ENCODE results near the gene CPEB3.
"Not testable (repeated sequence)": the region's sequence is repeated elsewhere in the genome, so short reads cannot be mapped to it uniquely, and the experiment has no call there.

Gene CPEB3

GRCh38 chr10:92031580-92031979 is 259.3 kb downstream of the CPEB3 start:
- no peaks in the 10 kb centered on the region for H3K9me3 ChIP-seq (ENCODE audit: control insufficient read depth, insufficient read depth, low read depth, low read length)
- no peak overlapping the region for H3K9ac ChIP-seq (ENCODE audit: low read length)
- peaks cover 16% of the 10 kb centered on the region for H3K4me1 ChIP-seq (ENCODE audit: control insufficient read depth, insufficient read depth, low read length)
- no peak overlapping the region for H3K4me3 ChIP-seq (ENCODE audit: low read depth, low read length)
- H3K36me3 ChIP-seq (ENCODE audit: control insufficient read depth, insufficient read depth, low read length) = peaks cover 46% of the 10 kb centered on the region
- H3K27ac ChIP-seq (ENCODE audit: low read depth, low read length) = no peak overlapping the region
- no peaks in the 10 kb centered on the region for H3K27me3 ChIP-seq (ENCODE audit: control insufficient read depth, insufficient read depth, low read length)

- H3K27ac ChIP-seq (ENCODE audit: low read depth, low read length) = no peak overlapping the region
- H3K36me3 ChIP-seq (ENCODE audit: control insufficient read depth, insufficient read depth, low read length) = peaks cover 83% of the 10 kb centered on the region
- H3K9ac ChIP-seq (ENCODE audit: low read length) = no peak overlapping the region
- H3K9me3 ChIP-seq (ENCODE audit: control insufficient read depth, insufficient read depth, low read depth, low read length) = no peaks in the 10 kb centered on the region
- H3K27me3 ChIP-seq (ENCODE audit: control insufficient read depth, insufficient read depth, low read length) = no peaks in the 10 kb centered on the region
- no peak overlapping the region for H3K4me3 ChIP-seq (ENCODE audit: low read depth, low read length)
- H3K4me1 ChIP-seq (ENCODE audit: control insufficient read depth, insufficient read depth, low read length) = peaks cover under 1% of the 10 kb centered on the region
Measured at GRCh38 chr10:92027141-92027540, 263.7 kb downstream of the CPEB3 start.

GRCh38 chr10:92025340-92025739 is 265.5 kb downstream of the CPEB3 start:
- H3K27ac ChIP-seq (ENCODE audit: low read depth, low read length); H3K27me3 ChIP-seq (ENCODE audit: control insufficient read depth, insufficient read depth, low read length); H3K4me1 ChIP-seq (ENCODE audit: control insufficient read depth, insufficient read depth, low read length); H3K9ac ChIP-seq (ENCODE audit: low read length); H3K9me3 ChIP-seq (ENCODE audit: control insufficient read depth, insufficient read depth, low read depth, low read length); H3K4me3 ChIP-seq (ENCODE audit: low read depth, low read length): not testable (repeated sequence)
- peaks cover 82% of the 10 kb centered on the region for H3K36me3 ChIP-seq (ENCODE audit: control insufficient read depth, insufficient read depth, low read length)

- H3K27me3 ChIP-seq (ENCODE audit: control insufficient read depth, insufficient read depth, low read length) = no peaks in the 10 kb centered on the region
- no peak overlapping the region for H3K27ac ChIP-seq (ENCODE audit: low read depth, low read length)
- H3K4me1 ChIP-seq (ENCODE audit: control insufficient read depth, insufficient read depth, low read length) = no peaks in the 10 kb centered on the region
- peaks cover 82% of the 10 kb centered on the region for H3K36me3 ChIP-seq (ENCODE audit: control insufficient read depth, insufficient read depth, low read length)
- no peak overlapping the region for H3K4me3 ChIP-seq (ENCODE audit: low read depth, low read length)
- H3K9me3 ChIP-seq (ENCODE audit: control insufficient read depth, insufficient read depth, low read depth, low read length) = no peaks in the 10 kb centered on the region
- no peak overlapping the region for H3K9ac ChIP-seq (ENCODE audit: low read length)
Measured at GRCh38 chr10:92024700-92025099, 266.2 kb downstream of the CPEB3 start.

GRCh38 chr10:92014620-92015019 is 276.3 kb downstream of the CPEB3 start:
- Histone ChIP-seq H3K4me3 (ENCODE audit: low read depth, low read length) (no peak overlapping the region), H3K27me3 (ENCODE audit: control insufficient read depth, insufficient read depth, low read length) (no peaks in the 10 kb centered on the region), H3K4me1 (ENCODE audit: control insufficient read depth, insufficient read depth, low read length) (no peaks in the 10 kb centered on the region), H3K9me3 (ENCODE audit: control insufficient read depth, insufficient read depth, low read depth, low read length) (no peaks in the 10 kb centered on the region), H3K9ac (ENCODE audit: low read length) (no peak overlapping the region), H3K36me3 (ENCODE audit: control insufficient read depth, insufficient read depth, low read length) (peaks cover 78% of the 10 kb centered on the region), H3K27ac (ENCODE audit: low read depth, low read length) (no peak overlapping the region)

GRCh38 chr10:92011560-92012214 is 279.2 kb downstream of the CPEB3 start:
- Histone ChIP-seq H3K36me3 (ENCODE audit: control insufficient read depth, insufficient read depth, low read length) (peaks cover 78% of the 10 kb centered on the region), H3K27ac (ENCODE audit: low read depth, low read length) (no peak overlapping the region), H3K9ac (ENCODE audit: low read length) (no peak overlapping the region), H3K4me1 (ENCODE audit: control insufficient read depth, insufficient read depth, low read length) (no peaks in the 10 kb centered on the region), H3K27me3 (ENCODE audit: control insufficient read depth, insufficient read depth, low read length) (no peaks in the 10 kb centered on the region), H3K9me3 (ENCODE audit: control insufficient read depth, insufficient read depth, low read depth, low read length) (no peaks in the 10 kb centered on the region), H3K4me3 (ENCODE audit: low read depth, low read length) (no peak overlapping the region)

GRCh38 chr10:92010047-92010735 is 280.7 kb downstream of the CPEB3 start:
- H3K27ac ChIP-seq (ENCODE audit: low read depth, low read length) = no peak overlapping the region
- H3K4me1 ChIP-seq (ENCODE audit: control insufficient read depth, insufficient read depth, low read length) = no peaks in the 10 kb centered on the region
- no peaks in the 10 kb centered on the region for H3K9me3 ChIP-seq (ENCODE audit: control insufficient read depth, insufficient read depth, low read depth, low read length)
- H3K4me3 ChIP-seq (ENCODE audit: low read depth, low read length) = no peak overlapping the region
- H3K27me3 ChIP-seq (ENCODE audit: control insufficient read depth, insufficient read depth, low read length) = no peaks in the 10 kb centered on the region
- no peak overlapping the region for H3K9ac ChIP-seq (ENCODE audit: low read length)
- H3K36me3 ChIP-seq (ENCODE audit: control insufficient read depth, insufficient read depth, low read length) = peaks cover 78% of the 10 kb centered on the region

GRCh38 chr10:92009445-92009844 is 281.4 kb downstream of the CPEB3 start:
- H3K9me3 ChIP-seq (ENCODE audit: control insufficient read depth, insufficient read depth, low read depth, low read length) = no peaks in the 10 kb centered on the region
- peaks cover 70% of the 10 kb centered on the region for H3K36me3 ChIP-seq (ENCODE audit: control insufficient read depth, insufficient read depth, low read length)
- H3K4me3 ChIP-seq (ENCODE audit: low read depth, low read length) = no peak overlapping the region
- no peak overlapping the region for H3K27ac ChIP-seq (ENCODE audit: low read depth, low read length)
- no peaks in the 10 kb centered on the region for H3K4me1 ChIP-seq (ENCODE audit: control insufficient read depth, insufficient read depth, low read length)
- no peak overlapping the region for H3K9ac ChIP-seq (ENCODE audit: low read length)
- no peaks in the 10 kb centered on the region for H3K27me3 ChIP-seq (ENCODE audit: control insufficient read depth, insufficient read depth, low read length)

GRCh38 chr10:92005978-92006377 is 284.9 kb downstream of the CPEB3 start:
- H3K4me1 ChIP-seq (ENCODE audit: control insufficient read depth, insufficient read depth, low read length) = no peaks in the 10 kb centered on the region
- H3K27ac ChIP-seq (ENCODE audit: low read depth, low read length) = no peak overlapping the region
- H3K27me3 ChIP-seq (ENCODE audit: control insufficient read depth, insufficient read depth, low read length) = no peaks in the 10 kb centered on the region
- no peak overlapping the region for H3K9ac ChIP-seq (ENCODE audit: low read length)
- H3K36me3 ChIP-seq (ENCODE audit: control insufficient read depth, insufficient read depth, low read length) = peaks cover 67% of the 10 kb centered on the region
- no peaks in the 10 kb centered on the region for H3K9me3 ChIP-seq (ENCODE audit: control insufficient read depth, insufficient read depth, low read depth, low read length)
- no peak overlapping the region for H3K4me3 ChIP-seq (ENCODE audit: low read depth, low read length)

GRCh38 chr10:92003258-92003657 is 287.6 kb downstream of the CPEB3 start:
- H3K36me3 ChIP-seq (ENCODE audit: control insufficient read depth, insufficient read depth, low read length) = peaks cover 61% of the 10 kb centered on the region

GRCh38 chr10:92001995-92002394 is 288.9 kb downstream of the CPEB3 start:
- H3K9me3 ChIP-seq (ENCODE audit: control insufficient read depth, insufficient read depth, low read depth, low read length) = no peaks in the 10 kb centered on the region
- no peak overlapping the region for H3K27ac ChIP-seq (ENCODE audit: low read depth, low read length)
- no peaks in the 10 kb centered on the region for H3K27me3 ChIP-seq (ENCODE audit: control insufficient read depth, insufficient read depth, low read length)
- peaks cover 61% of the 10 kb centered on the region for H3K36me3 ChIP-seq (ENCODE audit: control insufficient read depth, insufficient read depth, low read length)
- H3K4me1 ChIP-seq (ENCODE audit: control insufficient read depth, insufficient read depth, low read length) = no peaks in the 10 kb centered on the region
- H3K4me3 ChIP-seq (ENCODE audit: low read depth, low read length) = no peak overlapping the region
- no peak overlapping the region for H3K9ac ChIP-seq (ENCODE audit: low read length)

More at GRCh38 chr10:92003258-92003657, 287.6 kb downstream of the CPEB3 start:
- Histone ChIP-seq H3K9me3 (ENCODE audit: control insufficient read depth, insufficient read depth, low read depth, low read length) (no peaks in the 10 kb centered on the region), H3K9ac (ENCODE audit: low read length) (no peak overlapping the region), H3K27ac (ENCODE audit: low read depth, low read length) (no peak overlapping the region), H3K4me1 (ENCODE audit: control insufficient read depth, insufficient read depth, low read length) (no peaks in the 10 kb centered on the region), H3K4me3 (ENCODE audit: low read depth, low read length) (no peak overlapping the region), H3K27me3 (ENCODE audit: control insufficient read depth, insufficient read depth, low read length) (no peaks in the 10 kb centered on the region)

Measured in HUES6 (cell line).